ENCODE data around the gene FAM153A.
"Not testable (repeated sequence)": the region's sequence is repeated elsewhere in the genome, so short reads cannot be mapped to it uniquely, and the experiment has no call there.

- TF ChIP-seq ZNF274 (IDR thresholded peaks at IDR 0.05; ENCODE audit: low read depth, low read length); SUZ12 (IDR thresholded peaks at IDR 0.05; ENCODE audit: extremely low read depth, insufficient read depth, insufficient read length): not testable (repeated sequence)
Observed at GRCh38 chr5:177694518-177694835, 88.2 kb downstream of the FAM153A start.
